Ishikawa (cell line): ENCODE data around the gene CD8A.

Source experiments
- CEBPB ChIP-seq: IDR thresholded peaks from 2 replicates; pipeline ENCODE4 v1.6.1; 2012
- EP300 ChIP-seq: IDR thresholded peaks from 2 replicates; pipeline ENCODE4 v1.6.1; 2012; ENCODE audit warnings: borderline replicate concordance
- TAF1 ChIP-seq: IDR thresholded peaks from 2 replicates; pipeline ENCODE4 v1.6.1; 2012; ENCODE audit warnings: low read depth, mild to moderate bottlenecking

GRCh38 chr2:86783615-86784339 lies 6.9 kb downstream of the CD8A start:
- TF ChIP-seq EP300 = no peak
- no peak for TF ChIP-seq CEBPB
- no peak for TF ChIP-seq TAF1
